Neural crest cell (in vitro differentiated cells): ENCODE data around the gene CA11. TPM values are rescaled to one million over a fixed set of nuclear protein-coding genes. Genes with fewer than 3 reads are reported as not detected.
"Not testable (repeated sequence)": the region's sequence is repeated elsewhere in the genome, so short reads cannot be mapped to it uniquely, and the experiment has no call there.

Experiments
- DNase-seq: peaks from one replicate; pipeline ENCODE4 v3.0.0; 2021; ENCODE audit warnings: low read depth, mixed read lengths, low spot score
- H3K27ac Mint-ChIP-seq: one replicate; pipeline ENCODE4 v1.8.0; 2021; ENCODE audit warnings: mild to moderate bottlenecking, mixed read lengths; ENCODE audit not compliant: unreplicated experiment
- H3K27me3 Mint-ChIP-seq: 2 replicates; pipeline ENCODE4 v1.8.0; 2021; ENCODE audit warnings: low read depth, mild to moderate bottlenecking, mixed read lengths
- H3K36me3 Mint-ChIP-seq: 2 replicates; pipeline ENCODE4 v1.8.0; 2021; ENCODE audit warnings: low read depth, mild to moderate bottlenecking, mixed read lengths
- H3K4me1 Mint-ChIP-seq: 2 replicates; pipeline ENCODE4 v1.8.0; 2021; ENCODE audit warnings: mixed read lengths
- H3K4me3 Mint-ChIP-seq: one replicate; pipeline ENCODE4 v1.8.0; 2021; ENCODE audit warnings: mild to moderate bottlenecking, mixed read lengths
- H3K9me3 Mint-ChIP-seq: 2 replicates; pipeline ENCODE4 v1.8.0; 2021; ENCODE audit warnings: mixed read lengths
- total RNA-seq: library from RNA; stranded (reverse); gene quantifications from 2 replicates; pipeline ENCODE4 v1.2.1, GENCODE V29; 2021
- TF ChIP-seq, protein P1 (sequence below): fragments of 200-600 bp; sonication (generic); conservative IDR thresholded peaks from 2 replicates; pipeline ENCODE4 v1.5.0; 2021; ENCODE audit warnings: antibody characterized with exemption, mild to moderate bottlenecking

Gene CA11
- total RNA-seq, 1 donor from 2014 or later, result 11.4 TPM

DNA sequence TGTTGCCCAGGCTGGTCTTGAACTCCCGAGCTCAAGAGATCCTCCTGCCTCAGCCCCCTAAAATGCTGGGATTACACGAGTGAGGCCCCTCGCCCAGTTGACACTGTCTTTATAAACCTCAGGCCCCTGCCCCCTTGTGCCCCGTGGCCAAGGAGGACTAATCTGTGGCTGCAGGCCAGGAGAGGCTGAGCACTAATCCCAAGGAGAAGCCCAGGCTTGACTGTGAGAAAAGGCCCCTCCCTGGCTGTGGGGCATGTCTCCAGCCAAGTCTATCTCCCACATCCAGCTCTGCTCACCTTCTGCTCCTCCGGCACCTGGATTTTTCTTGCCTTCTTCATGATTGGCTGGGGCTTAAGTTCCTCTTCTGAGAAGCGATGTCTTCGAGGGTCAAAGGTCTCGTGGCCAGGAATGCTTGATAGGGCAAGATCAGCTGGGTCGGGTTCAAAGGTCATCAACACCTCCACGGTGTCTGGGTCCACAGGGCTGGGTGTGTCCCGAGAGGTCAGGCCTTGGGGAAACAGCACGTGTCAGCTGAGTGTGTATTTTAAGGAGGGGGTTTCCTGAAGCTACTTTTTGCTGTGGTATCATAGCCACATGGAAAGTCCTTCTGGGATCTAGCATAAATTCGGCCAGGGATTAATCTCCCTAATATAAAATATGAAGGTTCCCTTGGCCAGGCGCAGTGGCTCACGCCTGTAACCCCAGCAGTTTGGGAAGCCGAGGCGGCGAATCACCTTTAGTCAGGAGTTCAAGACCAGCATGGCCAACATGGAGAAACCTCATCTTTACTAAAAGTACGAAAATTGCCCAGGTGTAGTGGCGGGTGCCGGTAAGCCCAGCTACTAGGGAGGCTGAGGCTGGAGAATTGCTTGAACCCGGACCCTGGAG is 12.6 kb downstream of the CA11 start:
- peaks cover 47% of the 10 kb centered on the region for H3K27me3 Mint-ChIP-seq
- no peak overlapping the region for H3K4me3 Mint-ChIP-seq

GRCh38 chr19:48632692-48633147 is 13.3 kb downstream of the CA11 start:
- Mint-ChIP-seq H3K27me3 (peaks cover 43% of the 10 kb centered on the region), H3K4me1 (peaks cover 44% of the 10 kb centered on the region), H3K36me3 (no peaks in the 10 kb centered on the region), H3K9me3 (no peaks in the 10 kb centered on the region), H3K4me3 (peak overlapping the region; percentile 65), H3K27ac (no peak overlapping the region)
- TF ChIP-seq, protein P1, sequence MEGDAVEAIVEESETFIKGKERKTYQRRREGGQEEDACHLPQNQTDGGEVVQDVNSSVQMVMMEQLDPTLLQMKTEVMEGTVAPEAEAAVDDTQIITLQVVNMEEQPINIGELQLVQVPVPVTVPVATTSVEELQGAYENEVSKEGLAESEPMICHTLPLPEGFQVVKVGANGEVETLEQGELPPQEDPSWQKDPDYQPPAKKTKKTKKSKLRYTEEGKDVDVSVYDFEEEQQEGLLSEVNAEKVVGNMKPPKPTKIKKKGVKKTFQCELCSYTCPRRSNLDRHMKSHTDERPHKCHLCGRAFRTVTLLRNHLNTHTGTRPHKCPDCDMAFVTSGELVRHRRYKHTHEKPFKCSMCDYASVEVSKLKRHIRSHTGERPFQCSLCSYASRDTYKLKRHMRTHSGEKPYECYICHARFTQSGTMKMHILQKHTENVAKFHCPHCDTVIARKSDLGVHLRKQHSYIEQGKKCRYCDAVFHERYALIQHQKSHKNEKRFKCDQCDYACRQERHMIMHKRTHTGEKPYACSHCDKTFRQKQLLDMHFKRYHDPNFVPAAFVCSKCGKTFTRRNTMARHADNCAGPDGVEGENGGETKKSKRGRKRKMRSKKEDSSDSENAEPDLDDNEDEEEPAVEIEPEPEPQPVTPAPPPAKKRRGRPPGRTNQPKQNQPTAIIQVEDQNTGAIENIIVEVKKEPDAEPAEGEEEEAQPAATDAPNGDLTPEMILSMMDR, result no peak
- DNase-seq, result no peak

More for the DNA sequence above, 12.6 kb downstream of the CA11 start:
- TF ChIP-seq, protein P1, result no peak
- peaks cover 2% of the 10 kb centered on the region for H3K9me3 Mint-ChIP-seq
- peaks cover 50% of the 10 kb centered on the region for H3K4me1 Mint-ChIP-seq
- H3K36me3 Mint-ChIP-seq, result peaks cover 1% of the 10 kb centered on the region
- DNase-seq, result no peak
- no peak overlapping the region for H3K27ac Mint-ChIP-seq

GRCh38 chr19:48632286-48632685 is 13.7 kb downstream of the CA11 start:
- Mint-ChIP-seq H3K27me3 (peaks cover 39% of the 10 kb centered on the region), H3K4me1 (peaks cover 40% of the 10 kb centered on the region), H3K4me3 (peak overlapping the region; percentile 86)
- not testable (repeated sequence) for H3K36me3 Mint-ChIP-seq, H3K9me3 Mint-ChIP-seq, DNase-seq, H3K27ac Mint-ChIP-seq

DNA sequence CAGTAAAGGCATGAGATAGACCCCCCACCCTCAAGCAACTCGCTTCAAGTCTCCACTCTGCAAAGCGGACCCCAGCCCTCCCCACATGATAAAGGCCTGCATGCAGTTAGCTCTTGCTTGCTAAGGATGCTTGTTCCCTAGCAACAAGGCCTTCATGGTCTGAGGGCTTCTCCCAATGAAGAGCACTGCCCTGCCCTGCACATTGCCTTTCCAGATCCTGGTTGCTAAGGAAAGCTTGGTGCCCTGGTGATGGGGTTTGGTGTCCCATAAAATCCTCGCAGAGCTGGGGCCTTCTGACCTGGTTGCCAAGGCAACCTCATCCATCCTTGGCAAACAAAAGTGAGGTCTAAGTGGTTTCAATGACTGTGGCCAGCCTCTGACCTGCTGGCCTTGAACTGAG is 14.8 kb downstream of the CA11 start:
- Mint-ChIP-seq H3K4me3 (peak overlapping the region; percentile 86), H3K36me3 (no peaks in the 10 kb centered on the region)

GRCh38 chr19:48630296-48631063 is 15.5 kb downstream of the CA11 start:
- DNase-seq, result no peak
- Mint-ChIP-seq H3K27ac (peak overlapping the region; percentile 87), H3K9me3 (no peaks in the 10 kb centered on the region), H3K36me3 (no peaks in the 10 kb centered on the region), H3K4me1 (peaks cover 36% of the 10 kb centered on the region), H3K27me3 (peaks cover 25% of the 10 kb centered on the region), H3K4me3 (peak overlapping the region; percentile 86)
- TF ChIP-seq, protein P1, result no peak

More for the DNA sequence above, 14.8 kb downstream of the CA11 start:
- no peak for DNase-seq
- peaks cover 30% of the 10 kb centered on the region for H3K27me3 Mint-ChIP-seq
- no peaks in the 10 kb centered on the region for H3K9me3 Mint-ChIP-seq
- H3K27ac Mint-ChIP-seq, result no peak overlapping the region
- H3K4me1 Mint-ChIP-seq, result peaks cover 39% of the 10 kb centered on the region
- TF ChIP-seq, protein P1, result no peak
